ENCODE data around the gene KCNJ12.
"Not testable (repeated sequence)": the region's sequence is repeated elsewhere in the genome, so short reads cannot be mapped to it uniquely, and the experiment has no call there.

KCNJ12 gene

DNA sequence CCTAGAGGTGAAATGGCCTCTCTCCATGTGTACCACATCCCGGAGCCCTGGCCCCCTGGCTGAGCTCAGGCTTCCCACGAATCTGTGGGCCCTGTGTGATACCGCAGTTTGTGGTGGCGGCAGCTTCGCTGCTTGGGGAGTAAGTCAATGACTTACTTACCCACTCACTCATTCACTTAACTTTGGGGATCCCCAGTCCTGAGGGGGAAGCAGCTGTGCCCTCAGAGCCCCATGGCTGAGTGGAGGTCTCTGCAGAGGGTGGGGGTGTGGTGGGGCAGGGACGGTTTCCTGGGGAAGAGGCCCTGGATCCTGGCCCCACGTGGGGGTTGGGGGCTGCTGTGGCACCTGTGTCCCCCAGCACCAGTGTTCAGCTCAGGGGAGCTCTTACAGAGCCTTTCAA is 13.2 kb downstream of the KCNJ12 start:
- DNase-seq = no peak

DNA sequence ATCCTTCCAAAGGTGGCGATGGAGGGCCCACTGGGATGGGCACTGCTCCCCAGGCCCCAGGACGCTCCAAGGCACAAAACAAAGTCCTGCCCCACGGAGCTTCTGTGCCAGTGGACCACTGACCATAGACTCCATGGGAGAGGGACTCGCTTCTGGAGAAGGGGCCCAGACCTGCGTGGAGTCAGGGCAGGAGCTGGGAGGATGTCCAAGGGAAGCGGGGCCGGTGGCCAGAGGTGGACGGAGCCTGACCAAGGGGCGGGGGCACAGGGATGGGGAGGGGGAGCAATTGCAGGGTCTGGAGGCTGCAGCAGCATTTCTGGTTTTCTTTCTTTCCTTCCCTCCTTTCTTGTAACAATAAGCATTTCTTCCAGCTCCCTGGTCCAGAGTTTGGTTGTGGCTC is 14.1 kb downstream of the KCNJ12 start:
- no peak for DNase-seq

DNA sequence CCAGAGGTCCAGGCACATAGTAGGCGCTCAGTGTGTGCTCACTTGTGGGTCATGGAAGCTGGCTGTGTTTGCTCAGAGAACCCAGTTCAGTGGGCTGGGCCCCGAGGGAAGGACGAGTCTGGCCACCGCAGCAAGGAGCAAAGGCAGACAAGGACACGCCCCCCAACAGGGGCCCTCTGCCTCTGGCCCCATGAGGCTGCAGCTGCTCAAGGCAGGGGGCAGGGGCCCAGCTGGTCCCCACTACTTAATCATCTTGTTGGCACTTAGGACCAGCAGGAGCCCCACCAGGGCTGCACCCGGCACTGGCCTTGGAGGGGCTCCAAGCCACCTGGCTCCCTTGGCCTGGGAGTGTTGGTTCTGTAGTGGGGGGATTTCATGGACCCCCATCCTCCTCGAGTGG is 16.1 kb downstream of the KCNJ12 start:
- no peak for DNase-seq

DNA sequence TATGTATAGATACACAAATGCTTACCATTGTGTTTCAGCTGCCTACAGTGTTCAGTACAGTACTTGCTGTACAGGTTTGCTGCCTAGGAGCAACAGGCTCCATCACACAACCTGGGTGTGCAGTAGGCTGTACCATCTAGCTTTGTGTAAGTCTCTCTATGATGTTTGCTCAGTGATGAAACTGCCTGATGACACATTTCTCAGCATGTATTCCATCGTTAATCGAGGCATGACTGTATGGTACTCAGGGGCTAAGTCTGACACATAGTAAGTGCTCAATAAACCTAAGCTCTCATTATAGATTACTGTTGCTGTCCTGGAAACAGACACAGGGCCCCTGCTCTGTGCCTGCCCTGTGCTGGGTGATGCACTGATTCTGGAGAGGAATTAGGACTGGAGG is 18.1 kb downstream of the KCNJ12 start:
- no peak for DNase-seq

DNA sequence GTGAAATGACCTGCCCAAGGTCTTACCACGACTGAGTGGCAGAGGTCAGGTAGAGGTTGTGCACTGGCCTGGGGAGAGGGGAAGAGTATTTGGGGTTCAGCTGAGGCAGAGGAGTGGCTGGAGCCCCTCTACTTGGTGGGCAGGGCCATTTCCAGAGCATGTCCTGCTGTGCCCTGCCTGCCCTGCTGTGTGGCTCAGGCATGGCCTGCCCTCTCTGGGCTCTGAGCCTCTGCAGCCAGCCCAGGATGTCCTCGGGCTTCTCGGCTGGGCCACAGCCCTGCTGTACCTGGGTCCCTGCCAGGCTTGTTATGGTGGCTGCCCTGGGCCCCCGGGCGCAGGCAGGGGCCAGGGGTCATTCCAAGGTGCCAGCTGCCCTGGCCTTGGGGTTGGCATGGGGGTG is 19.6 kb downstream of the KCNJ12 start:
- DNase-seq = no peak

DNA sequence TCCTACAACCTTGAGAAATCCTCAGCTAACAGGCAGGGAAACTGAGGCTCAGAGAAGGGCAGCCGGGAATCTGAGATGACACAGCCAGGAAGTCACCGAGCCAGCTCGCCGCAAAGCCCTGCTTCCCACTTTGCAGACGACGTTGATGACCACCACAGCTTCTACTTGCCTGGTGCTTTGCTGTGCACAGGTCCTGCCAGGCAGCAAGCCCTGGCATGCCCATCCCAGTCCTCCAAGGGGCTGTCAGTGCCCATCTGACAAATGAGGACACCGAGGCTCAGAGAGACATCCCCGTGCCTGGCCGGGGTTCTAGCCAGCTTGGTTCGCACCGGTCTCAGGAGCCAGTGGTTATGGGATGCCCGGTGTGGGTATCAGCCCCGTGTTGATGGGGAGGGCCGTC is 20.1 kb downstream of the KCNJ12 start:
- no peak for DNase-seq

DNA sequence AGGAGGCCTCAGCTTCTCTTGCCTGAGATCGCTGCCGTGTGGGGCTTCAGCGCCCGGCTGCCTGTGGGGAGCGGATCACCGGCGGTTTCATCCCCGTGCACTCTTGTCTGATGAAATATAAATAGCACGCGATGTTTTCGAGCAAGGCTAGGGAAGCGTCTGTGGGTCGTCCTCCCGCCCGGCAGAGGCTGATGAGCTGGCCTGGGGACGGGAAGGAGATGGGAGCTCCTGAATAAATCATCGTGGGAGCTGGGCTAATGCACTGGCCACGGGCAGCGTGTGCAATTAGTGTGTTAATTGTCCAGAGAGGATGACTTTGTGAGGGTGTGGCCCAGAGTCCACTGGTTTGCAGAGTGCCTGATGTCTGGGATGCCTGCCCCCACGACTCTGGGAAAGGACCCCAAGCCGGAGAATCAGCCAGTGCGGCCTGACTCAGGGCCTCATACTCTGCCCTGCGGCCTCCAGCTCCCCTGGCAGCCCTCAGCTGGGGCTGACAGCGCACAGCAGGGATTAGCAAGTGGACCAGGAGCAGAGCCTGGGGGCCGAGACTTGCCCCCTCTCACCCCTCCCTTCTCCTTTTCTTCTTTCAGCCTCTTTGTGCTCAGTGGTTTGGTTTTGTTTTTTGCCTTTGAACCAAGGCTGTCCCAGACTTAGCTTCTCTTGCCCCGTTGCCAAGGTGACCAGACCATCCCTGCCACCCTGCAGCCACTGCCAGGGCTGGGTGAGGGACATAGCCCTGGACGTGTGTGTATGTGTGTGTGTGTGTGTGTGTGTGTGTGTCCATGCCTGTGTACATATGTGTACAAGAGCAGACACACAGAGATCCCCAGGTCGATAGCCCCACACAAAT is 21.4 kb downstream of the KCNJ12 start:
- no peak for DNase-seq

DNA sequence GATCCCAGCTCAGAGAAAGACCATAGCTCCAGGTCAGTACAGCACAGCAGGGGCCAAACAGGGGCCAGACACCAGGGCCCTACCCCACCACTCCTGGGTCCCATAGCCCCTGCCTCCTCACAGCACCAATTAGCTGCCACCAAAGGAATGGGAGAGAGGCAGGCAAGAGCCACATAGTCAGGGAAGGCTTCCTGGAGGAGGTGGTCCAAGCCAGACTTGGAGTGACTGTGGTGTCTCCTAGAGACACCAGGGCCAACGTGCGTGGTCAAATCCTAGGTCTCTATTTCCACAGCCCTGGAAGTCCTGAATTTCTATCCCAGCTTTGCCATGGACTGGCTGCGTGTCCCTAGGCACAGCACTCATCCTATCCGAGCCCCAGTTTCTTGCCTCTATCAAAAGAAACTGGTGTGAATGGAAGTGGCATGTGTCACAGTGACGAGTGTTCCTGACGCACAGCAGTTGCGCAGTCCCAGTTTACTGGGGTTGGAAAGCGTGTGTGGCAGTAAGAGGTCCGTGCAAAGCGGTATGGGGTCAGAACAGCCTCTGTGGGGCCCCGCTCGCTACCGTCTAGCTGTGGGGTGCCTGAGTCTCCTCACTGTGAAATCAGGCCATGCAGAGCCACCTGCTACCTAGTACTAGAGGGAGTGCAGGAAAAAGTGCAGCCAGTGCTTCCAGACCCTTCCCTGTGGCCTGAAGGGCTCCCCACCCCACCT is 23.5 kb downstream of the KCNJ12 start:
- no peak for DNase-seq

DNA sequence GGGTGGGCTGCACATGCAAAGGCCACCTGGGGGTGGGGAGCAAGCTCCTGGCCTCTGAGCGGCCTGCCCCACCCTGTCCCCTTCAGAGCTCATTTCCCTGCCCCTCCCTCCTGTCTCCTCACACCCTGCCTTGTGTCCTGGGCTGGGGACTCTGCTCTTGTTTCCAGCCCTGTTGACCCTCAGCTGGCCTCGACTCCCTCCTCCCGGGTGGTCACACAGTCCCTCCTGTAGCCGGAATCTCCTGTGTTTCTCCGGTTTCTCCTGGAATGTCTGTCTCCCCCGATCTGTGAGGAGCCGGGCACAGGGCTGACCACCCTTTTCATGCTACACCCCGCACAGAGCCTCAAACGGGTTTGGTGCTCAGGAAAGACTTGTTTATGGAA is 24.0 kb downstream of the KCNJ12 start:
- DNase-seq = not testable (repeated sequence)

DNA sequence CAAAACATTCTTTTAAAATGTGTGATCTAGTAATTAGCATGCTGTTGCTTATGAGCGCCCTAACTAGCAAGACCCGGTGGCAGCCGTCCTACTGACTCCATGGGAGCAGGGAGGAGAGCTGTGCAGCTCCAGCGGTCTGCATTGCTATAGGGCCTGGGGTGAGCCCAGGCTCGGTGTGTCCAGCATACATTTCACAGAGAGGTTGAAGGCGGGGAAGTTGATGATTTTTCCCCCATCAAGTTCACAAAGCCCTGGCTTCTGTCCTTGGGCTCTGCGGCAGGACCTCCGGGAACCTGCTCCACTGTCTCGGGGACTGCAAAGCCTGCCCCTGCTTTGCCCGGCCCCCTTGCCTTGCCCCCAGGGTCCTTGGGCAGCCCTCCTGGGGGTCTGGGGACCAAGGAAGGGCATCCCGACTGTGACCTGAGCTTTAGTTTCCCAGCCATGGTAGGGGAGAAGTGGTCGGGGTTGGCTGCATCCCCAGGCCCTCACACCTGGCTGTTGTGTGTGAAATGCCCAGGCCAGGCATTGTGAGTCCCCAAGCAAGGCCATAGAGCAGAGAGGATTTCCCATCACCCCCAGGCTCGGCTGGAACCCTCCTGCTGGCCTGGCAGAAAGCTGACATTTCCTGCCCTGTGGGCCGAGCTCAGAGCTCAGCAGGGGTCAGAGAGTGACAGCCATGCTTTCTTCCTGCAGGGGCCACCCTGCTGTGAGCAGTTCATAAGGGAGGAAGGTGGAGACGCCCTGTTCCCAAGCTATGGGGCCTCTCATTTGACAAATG is 24.8 kb downstream of the KCNJ12 start:
- DNase-seq = no peak

DNA sequence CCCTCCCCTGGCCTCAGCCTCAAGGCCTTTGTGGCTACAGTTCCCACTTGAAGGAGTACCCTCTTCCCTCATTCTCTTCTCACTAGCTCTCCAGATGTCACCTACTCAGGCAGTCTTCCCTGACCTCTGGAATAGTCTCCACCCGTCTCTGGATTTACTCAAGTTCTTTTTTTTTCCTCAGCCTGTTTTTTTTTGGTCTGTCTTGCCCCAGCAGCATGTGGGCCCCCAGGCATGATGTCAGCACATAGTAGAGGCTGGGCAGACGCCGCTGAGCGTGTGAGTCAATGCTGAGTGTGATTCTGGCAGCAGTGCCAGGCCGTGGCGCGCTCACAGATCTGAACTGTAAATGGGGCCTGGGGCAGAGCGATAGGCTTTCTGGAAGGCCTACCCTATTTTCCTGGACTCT is 26.0 kb downstream of the KCNJ12 start:
- DNase-seq = not testable (repeated sequence)

DNA sequence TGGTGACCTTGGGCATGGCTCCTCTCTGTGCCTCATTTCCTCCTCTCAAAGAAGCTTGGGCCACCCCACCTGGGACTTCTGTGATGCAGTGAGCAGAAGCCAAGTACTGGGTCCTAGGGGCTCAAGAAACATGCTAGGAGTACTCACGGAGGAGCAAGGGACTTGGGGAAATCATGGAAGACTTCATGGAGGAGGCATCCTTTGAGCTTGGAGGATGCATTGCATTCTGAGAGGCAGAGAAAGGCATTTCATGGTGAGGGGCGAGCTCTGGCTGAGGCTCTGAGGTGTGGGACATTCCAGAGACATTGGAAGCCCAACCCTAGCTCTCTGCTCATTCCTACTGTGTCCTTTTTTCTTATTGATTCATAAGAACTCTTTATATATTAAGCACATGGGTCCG is 26.8 kb downstream of the KCNJ12 start:
- not testable (repeated sequence) for DNase-seq

DNA sequence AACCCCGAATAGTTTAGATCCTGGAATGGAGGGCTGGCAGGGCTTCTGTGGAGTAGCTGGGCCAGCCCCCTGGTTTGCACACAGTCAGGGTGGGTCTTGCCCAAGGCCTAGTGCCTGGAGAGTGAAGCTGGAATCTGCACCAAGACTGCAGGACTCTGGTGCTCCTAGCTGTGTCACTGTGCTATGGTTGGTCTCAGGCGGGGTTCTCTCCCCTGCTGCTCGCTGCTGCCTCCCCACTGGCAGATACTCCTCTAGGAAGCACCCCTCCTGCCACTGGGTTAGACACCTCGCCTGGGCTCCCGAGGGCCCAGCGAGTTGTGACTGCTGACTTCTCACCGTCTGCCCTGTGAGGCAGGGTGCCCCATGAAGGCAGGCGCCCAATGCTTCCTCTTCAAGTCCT is 27.9 kb downstream of the KCNJ12 start:
- not testable (repeated sequence) for DNase-seq

DNA sequence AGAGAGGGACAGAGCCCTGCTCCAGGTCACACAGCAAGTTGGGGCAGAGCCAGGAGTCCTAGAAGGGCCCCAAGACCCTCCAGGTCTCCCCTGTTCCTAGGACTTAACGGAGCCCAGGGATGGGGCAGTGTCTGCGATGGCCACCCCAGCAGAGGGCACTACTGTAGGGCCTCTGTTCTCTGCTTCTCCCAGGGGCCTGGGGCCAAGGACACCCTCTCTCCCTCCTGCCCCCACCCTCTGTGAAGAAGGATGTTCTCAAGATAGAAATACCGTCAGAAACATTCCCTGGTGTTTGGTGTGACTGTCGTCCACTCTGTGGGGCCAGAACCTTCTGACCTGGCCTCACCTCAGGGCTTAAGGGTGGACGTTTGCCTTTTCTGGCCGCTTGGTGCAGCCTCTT is 28.4 kb downstream of the KCNJ12 start:
- not testable (repeated sequence) for DNase-seq

DNA sequence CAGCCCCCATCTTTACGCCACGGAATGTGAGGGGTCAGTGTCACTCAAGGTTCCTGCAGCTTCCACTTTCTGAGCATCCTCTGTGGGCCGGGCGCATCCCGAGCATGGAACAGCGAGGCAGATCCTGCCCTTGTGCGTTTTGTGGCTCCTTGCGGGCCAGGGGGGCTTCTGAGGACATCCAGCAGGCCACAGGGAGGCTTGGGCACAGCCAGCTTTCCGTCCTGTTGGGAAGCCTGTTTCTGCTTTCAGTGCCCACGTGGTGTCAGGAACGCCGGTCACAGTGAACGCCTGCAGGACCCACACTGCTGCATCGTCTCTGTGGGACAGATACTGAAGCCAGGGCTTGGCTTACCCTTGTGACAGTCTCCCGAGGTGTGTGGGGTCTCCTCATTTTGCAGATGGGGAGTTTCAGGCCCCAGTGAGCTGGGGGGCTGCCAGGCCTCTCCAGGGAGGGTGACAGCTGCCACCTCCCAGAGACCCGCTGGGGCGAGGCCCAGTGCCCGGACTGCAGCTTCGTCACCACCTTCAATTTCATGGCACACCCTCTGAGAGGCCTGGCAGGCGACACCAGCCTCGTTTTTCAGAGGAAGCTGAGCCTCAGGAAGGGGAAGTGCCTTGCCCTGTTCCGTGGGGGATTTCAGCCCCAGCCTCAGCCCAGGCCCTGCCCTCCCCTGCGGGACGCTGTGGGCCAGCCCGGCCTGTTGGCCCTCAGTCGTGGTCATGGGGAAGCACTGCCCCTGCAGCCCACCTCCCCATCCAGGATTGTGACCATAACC is 29.0 kb downstream of the KCNJ12 start:
- not testable (repeated sequence) for DNase-seq

DNA sequence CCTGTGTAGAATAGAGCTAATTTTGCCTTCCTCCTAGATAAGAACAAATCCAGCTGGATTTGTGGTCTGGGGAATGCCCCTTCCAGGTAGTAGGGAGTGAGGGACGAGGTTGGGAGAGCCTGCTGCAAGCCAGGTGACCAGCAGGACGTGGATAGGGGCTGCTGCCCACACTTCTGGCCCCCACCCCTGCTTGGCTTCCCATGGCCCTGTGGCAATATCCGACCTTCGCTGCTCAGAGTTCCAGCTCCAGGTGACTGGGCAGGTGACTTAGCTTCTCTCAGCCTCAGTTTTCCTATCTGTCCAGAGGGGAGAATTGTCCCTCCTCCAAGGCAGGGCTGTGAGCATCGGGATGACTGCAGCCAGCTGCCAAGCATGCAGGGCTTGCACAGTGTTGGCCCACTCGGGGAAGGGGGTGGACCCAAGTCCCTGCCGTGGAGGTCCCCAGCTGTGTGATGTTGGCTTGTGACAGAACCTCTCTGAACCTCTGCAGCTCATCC is 29.8 kb downstream of the KCNJ12 start:
- DNase-seq = not testable (repeated sequence)

DNA sequence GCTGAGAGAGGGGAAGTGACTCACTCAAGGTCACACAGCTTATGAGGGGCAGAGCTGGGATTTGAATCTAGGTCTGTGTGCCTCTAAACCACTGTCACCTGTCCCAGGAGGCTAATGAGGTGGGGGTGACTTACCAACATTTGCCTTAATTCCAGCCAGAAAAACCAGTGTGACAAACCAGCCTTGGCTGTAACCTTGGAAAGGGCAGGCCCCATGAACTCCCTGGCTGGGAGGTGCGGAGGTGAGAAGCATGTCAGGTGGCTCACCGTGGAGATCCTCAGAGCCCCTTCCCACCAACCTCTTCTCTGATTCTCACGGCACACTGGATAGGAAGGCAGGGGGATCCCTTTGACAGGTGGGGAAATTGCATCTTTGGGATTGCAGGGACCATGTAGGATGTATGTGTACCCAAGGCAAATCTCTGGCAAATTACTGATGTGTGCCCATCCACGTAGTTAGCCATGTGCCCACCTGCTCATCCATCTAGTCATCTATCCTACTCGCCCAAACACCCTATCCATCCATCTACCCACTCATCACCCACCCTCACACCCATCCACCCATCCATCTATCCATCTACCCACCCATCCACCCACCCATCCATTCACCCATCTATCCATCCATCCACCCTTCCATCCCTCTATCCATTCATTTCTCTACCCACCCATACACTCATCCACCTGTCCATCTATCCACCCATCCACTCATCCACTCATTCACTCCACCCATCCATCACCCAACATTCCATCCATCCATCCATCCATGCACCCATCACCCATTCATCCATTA is 30.7 kb downstream of the KCNJ12 start:
- DNase-seq = not testable (repeated sequence)

DNA sequence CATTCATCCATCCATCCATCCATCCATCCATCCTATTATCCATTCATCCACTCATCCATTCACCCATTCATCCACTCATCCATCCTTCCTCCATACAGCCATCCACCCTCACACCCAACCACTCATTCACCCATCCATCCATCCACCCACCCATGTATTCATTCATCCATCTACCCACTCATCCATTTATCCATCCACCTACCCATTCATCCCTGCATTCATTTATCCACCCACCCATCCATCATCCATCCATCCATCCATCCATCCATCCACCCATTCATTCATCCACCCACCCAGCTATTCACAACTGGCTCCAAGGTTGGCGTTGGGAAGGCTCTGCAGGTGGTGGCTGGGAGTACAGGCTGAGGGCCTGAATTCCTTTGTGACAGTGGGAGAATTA is 31.6 kb downstream of the KCNJ12 start:
- DNase-seq = not testable (repeated sequence)

DNA sequence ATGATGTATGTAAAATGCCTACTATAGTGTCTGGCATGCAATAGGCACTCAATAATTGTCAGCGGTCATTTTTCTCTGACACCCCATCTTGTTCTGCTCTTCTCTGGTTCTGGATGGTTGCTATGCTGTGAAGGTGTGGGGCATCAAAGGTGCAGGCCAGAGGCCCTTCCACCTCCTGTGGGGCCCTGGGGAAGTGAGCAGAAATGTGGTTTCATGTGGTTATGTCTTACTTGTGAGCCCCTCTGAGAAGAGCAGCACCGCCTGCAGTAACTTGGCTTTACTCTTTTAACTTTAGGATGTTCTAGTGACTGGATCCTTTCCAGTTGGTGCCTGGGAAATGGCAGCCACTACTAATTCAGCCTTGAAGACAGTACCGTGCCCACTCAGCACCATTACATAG is 32.1 kb downstream of the KCNJ12 start:
- not testable (repeated sequence) for DNase-seq

DNA sequence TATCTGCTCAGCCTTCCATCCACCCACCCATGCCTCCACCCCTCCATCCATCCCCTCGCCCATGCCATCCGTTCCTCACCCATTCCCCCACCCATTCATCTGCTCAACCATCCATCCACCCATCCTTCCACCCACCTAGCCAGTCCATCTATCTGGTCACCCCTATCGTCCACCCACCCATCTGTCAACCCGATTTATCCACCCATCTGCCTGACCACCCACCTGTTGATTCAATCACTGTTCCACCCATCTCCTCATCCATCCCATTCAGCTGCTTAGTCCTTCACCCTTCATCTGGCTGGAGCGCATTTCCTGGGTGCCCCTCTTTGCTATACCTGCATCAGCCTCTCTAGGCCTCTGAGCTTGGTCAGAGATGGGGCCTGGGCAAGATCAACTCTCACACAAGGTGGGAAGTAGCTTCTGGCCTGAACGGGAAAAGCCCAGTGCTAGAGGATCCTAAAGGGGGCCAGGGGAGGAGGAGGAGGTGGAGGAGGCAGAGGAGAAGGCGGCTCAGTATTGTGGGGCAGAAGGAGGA is 32.7 kb downstream of the KCNJ12 start:
- not testable (repeated sequence) for DNase-seq

DNA sequence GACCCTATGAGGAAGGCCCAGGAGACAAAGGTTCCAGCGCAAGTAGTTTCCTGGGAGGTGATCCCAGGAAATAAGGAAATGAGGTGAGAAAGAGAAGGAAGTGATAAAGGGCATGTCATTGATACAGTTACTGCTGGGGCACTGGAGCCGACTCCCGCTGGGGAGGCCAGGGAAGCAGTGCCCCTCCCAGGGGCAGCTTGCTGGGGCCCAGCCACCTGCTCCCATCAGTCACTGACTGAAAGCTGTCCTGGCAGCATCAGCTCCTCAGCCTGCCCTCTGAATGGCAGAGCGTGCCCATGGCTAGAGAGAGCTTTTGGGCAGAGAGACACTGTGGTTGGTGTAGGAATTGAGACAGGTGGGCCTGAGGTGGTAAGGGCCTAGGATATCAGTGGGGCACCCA is 33.2 kb downstream of the KCNJ12 start:
- not testable (repeated sequence) for DNase-seq
